Measurements from ENCODE around the gene TM4SF18. TPM values are rescaled to one million over a fixed set of nuclear protein-coding genes. Genes with fewer than 3 reads are reported as not detected.

TM4SF18 gene
- polyA plus RNA-seq, 1 donor from 2014 or later, result not detected

GRCh38 chr3:149368674-149369497 lies 35.5 kb upstream of the TM4SF18 start:
- Histone ChIP-seq H3K9me2 (ENCODE audit: insufficient read depth, low read length) (no peaks in the 10 kb centered on the region), H2AFZ (ENCODE audit: low read depth, low read length) (no peak overlapping the region), H3K27me3 (ENCODE audit: insufficient read depth, low read depth, low read length) (no peaks in the 10 kb centered on the region), H3K79me2 (replicated peaks; ENCODE audit: insufficient read depth, low read length) (no peaks in the 10 kb centered on the region), H3K9ac (ENCODE audit: low read length) (no peak overlapping the region), H3F3A (ENCODE audit: insufficient read depth, low read length, poor library complexity, severe bottlenecking) (no peaks in the 10 kb centered on the region), H3K4me2 (ENCODE audit: low read length) (no peak overlapping the region), H4K20me1 (ENCODE audit: insufficient read depth) (no peaks in the 10 kb centered on the region), H3K4me3 (ENCODE audit: low read length) (no peak overlapping the region), H3K36me3 (ENCODE audit: insufficient read depth, low read length) (no peaks in the 10 kb centered on the region), H3K9me3 (ENCODE audit: low read length) (no peaks in the 10 kb centered on the region), H3K27ac (ENCODE audit: low read length) (no peak overlapping the region)
- TF ChIP-seq CTCF (IDR thresholded peaks at IDR 0.05; ENCODE audit: poor library complexity, severe bottlenecking), result no peak
- TF ChIP-seq EP300 (conservative IDR thresholded peaks at IDR 0.05; ENCODE audit: poor library complexity, severe bottlenecking), result no peak
- no peak for TF ChIP-seq POLR2AphosphoS5 (IDR thresholded peaks at IDR 0.05)

DNA sequence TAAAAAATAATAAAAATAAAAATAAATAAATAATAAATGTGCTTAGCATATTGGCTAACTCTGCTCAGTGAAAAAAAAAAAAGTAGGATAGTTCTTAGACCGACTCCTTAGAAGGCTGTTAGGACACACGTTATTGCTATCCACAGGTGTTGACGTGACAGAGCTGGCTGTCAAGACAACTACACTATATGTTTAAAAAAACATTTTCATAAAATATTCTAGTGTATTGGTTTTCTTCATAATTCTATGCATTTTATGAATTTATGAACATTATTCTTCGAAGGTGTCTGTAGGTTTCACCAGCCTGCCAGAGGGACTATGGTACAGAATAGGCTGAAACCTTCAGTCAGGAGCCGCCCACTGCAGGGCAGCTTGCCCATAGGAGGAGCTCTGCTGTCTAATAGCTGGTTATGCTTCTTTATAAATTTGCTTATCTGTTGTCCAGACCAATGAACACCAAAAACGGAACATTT lies 34.8 kb upstream of the TM4SF18 start:
- H3K9ac ChIP-seq (ENCODE audit: low read length), result no peak overlapping the region
- H3K36me3 ChIP-seq (ENCODE audit: insufficient read depth, low read length), result no peaks in the 10 kb centered on the region
- H3K79me2 ChIP-seq (replicated peaks; ENCODE audit: insufficient read depth, low read length), result no peaks in the 10 kb centered on the region
- H3K27me3 ChIP-seq (ENCODE audit: insufficient read depth, low read depth, low read length), result no peaks in the 10 kb centered on the region
- H2AFZ ChIP-seq (ENCODE audit: low read depth, low read length), result no peak overlapping the region
- no peak overlapping the region for H3K4me2 ChIP-seq (ENCODE audit: low read length)
- H3K4me3 ChIP-seq (ENCODE audit: low read length), result no peak overlapping the region
- H4K20me1 ChIP-seq (ENCODE audit: insufficient read depth), result no peaks in the 10 kb centered on the region
- H3F3A ChIP-seq (ENCODE audit: insufficient read depth, low read length, poor library complexity, severe bottlenecking), result no peaks in the 10 kb centered on the region
- no peaks in the 10 kb centered on the region for H3K9me3 ChIP-seq (ENCODE audit: low read length)
- no peaks in the 10 kb centered on the region for H3K9me2 ChIP-seq (ENCODE audit: insufficient read depth, low read length)
- TF ChIP-seq RAD21 (conservative IDR thresholded peaks at IDR 0.05), result no peak
- no peak for TF ChIP-seq TAF1 (IDR thresholded peaks at IDR 0.05; ENCODE audit: low read depth)
- TF ChIP-seq EZH2 (IDR thresholded peaks at IDR 0.05; ENCODE audit: borderline replicate concordance, insufficient read depth, low read length, poor library complexity, severe bottlenecking), result no peak
- TF ChIP-seq EP300 (conservative IDR thresholded peaks at IDR 0.05; ENCODE audit: poor library complexity, severe bottlenecking), result no peak
- no peak for TF ChIP-seq SMC3 (conservative IDR thresholded peaks at IDR 0.05; ENCODE audit: poor library complexity)
- H3K27ac ChIP-seq (ENCODE audit: low read length), result no peak overlapping the region

DNA sequence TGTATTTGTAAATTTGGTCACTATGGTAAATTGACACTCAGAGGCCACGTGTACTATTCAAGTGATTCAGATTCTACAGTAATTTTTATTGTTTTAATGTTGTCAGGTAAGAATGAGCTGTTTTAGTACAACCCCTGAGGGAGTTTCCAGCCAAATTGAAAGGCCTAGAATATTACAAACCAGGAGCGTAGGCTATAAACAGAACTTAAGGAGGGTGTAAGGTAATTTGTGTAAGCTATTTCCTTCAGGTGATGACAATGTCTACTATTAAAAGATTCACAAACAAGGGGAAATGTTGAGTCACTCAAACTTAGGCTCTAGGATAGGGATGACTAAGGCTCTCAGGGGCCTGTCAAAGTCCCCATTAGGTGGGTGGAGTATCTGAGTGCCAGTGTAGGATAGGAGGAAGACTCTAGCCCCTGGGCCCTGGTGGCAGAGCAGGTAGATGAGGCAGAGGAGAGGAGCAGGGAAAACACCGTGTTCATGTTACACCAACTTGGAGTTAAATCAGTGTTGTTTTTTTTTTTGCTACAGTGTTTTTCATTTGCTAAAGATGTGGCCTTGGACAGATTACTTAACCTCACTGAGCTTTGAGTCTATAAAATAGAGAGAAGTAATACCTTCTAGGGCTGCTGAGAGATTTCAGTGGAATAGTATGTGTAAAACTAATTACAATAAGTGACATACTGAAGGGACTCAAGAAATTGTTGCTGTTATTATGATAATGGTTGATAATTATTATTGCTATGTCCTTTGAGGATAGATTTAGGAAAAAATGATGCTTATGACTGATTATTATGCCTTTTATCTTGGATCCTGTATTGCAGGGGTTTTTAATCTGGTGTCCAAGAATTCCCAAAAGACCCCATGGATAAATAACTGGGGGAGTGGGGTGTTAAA lies 33.8 kb upstream of the TM4SF18 start:
- no peak overlapping the region for H2AFZ ChIP-seq (ENCODE audit: low read depth, low read length)

More for the DNA sequence above, 33.8 kb upstream of the TM4SF18 start:
- H3K9me2 ChIP-seq (ENCODE audit: insufficient read depth, low read length), result no peaks in the 10 kb centered on the region
- no peak for TF ChIP-seq SMC3 (conservative IDR thresholded peaks at IDR 0.05; ENCODE audit: poor library complexity)
- TF ChIP-seq RAD21 (conservative IDR thresholded peaks at IDR 0.05), result no peak
- H3K36me3 ChIP-seq (ENCODE audit: insufficient read depth, low read length), result no peaks in the 10 kb centered on the region
- H4K20me1 ChIP-seq (ENCODE audit: insufficient read depth), result no peaks in the 10 kb centered on the region
- H3F3A ChIP-seq (ENCODE audit: insufficient read depth, low read length, poor library complexity, severe bottlenecking), result no peaks in the 10 kb centered on the region
- no peak overlapping the region for H3K4me3 ChIP-seq (ENCODE audit: low read length)
- no peaks in the 10 kb centered on the region for H3K79me2 ChIP-seq (replicated peaks; ENCODE audit: insufficient read depth, low read length)
- no peak overlapping the region for H3K9ac ChIP-seq (ENCODE audit: low read length)
- no peak overlapping the region for H3K4me2 ChIP-seq (ENCODE audit: low read length)
- H3K27me3 ChIP-seq (ENCODE audit: insufficient read depth, low read depth, low read length), result no peaks in the 10 kb centered on the region
- no peaks in the 10 kb centered on the region for H3K9me3 ChIP-seq (ENCODE audit: low read length)
- no peak overlapping the region for H3K27ac ChIP-seq (ENCODE audit: low read length)
